ENCODE measurements around the gene DAG1. TPM values are rescaled to one million over a fixed set of nuclear protein-coding genes. Genes with fewer than 3 reads are reported as not detected.

DAG1 gene
- polyA plus RNA-seq, 2 of the 4 experiments (the other 2 are of a cell fraction), result 46.6 to 59.6 TPM

- ATAC-seq (no peak), DNase-seq (ENCODE audit: low read depth in 1 of 2, low spot score in 1 of 2) (no peak), FAIRE-seq (no peak)
- Histone ChIP-seq H3K4me3 (no peak overlapping the region), H3K4me2 (no peak overlapping the region), H3K4me1 (peaks cover 13% of the 10 kb centered on the region), H3K9me3 (no peaks in the 10 kb centered on the region), H3K27ac (no peak overlapping the region)
- no peak for TF ChIP-seq MAFK (IDR thresholded peaks at IDR 0.05; ENCODE audit: partially characterized antibody)
- CTCF ChIA-PET, result interaction anchor here (0.6 to 3.0 kb wide), 6 partner anchors 9 to 464 kb away, joined by 3 to 10 read pairs (median 5); partner anchors contain the start of gene KLHDC8B
- WGBS (ENCODE audit: missing lambda C conversion rate), result 77% methylated on average over 4 of the region's 4 CpGs
- POLR2A ChIA-PET, result no interaction called here
Observed at GRCh38 chr3:49453621-49454020, 16.4 kb upstream of the DAG1 start.

- peak; percentile 30; the same call in 1 of the 3 replicates for TF ChIP-seq CTCF (IDR thresholded peaks at IDR 0.05)
- TF ChIP-seq RAD21 (conservative IDR thresholded peaks at IDR 0.05 in 1 of 2, IDR thresholded peaks at IDR 0.05 in 1 of 2), result peak; percentile 55 to 66
- TF ChIP-seq RFX5 (IDR thresholded peaks at IDR 0.05), result no peak
- peak; percentile 23; the same call in 1 of the 3 replicates for TF ChIP-seq SMC3 (IDR thresholded peaks at IDR 0.05)
- peak in 1 of 2 experiments; percentile 50 for DNase-seq (ENCODE audit: low read depth in 1 of 2, low spot score in 1 of 2)
Observed at GRCh38 chr3:49454458-49454857, 15.6 kb upstream of the DAG1 start.

GRCh38 chr3:49454898-49455681 lies 15.0 kb upstream of the DAG1 start:
- ChIA-PET CTCF (interaction anchor here (0.5 to 3.0 kb wide), 8 partner anchors 8 to 284 kb away, joined by 3 to 10 read pairs (median 5); partner anchors contain the start of gene KLHDC8B), POLR2A (interaction anchor here (1.0 kb wide), 1 partner anchor 426 kb away, joined by 3 read pairs; no protein-coding TSS in a partner anchor)
- ATAC-seq (peak in 1 of 2 experiments; percentile 14; a peak in 3 of 6 replicates), DNase-seq (ENCODE audit: low read depth in 1 of 2, low spot score in 1 of 2) (no peak), FAIRE-seq (no peak)
- H3K4me3 ChIP-seq, result no peak overlapping the region
- peaks cover 20% of the 10 kb centered on the region for H3K4me1 ChIP-seq
- H3K9me3 ChIP-seq, result no peaks in the 10 kb centered on the region
- H3K27ac ChIP-seq, result peak overlapping the region in 1 of 2 experiments; percentile 8; a peak in 1 of 6 replicates
- WGBS (ENCODE audit: missing lambda C conversion rate), result 93% methylated on average over 3 of the region's 3 CpGs
- no peak overlapping the region for H3K4me2 ChIP-seq
- no peak for TF ChIP-seq JUNB (IDR thresholded peaks at IDR 0.05)
- TF ChIP-seq CHD2 (IDR thresholded peaks at IDR 0.05; ENCODE audit: low read length, partially characterized antibody), result no peak
- TF ChIP-seq TP53 (CRISPR knock-in tag; IDR thresholded peaks at IDR 0.05), result no peak
- no peak for TF ChIP-seq HEYL (CRISPR knock-in tag; IDR thresholded peaks at IDR 0.05)

More at GRCh38 chr3:49454458-49454857, 15.6 kb upstream of the DAG1 start:
- H3K4me3 ChIP-seq, result no peak overlapping the region
- 100% methylated on average over 2 of the region's 2 CpGs for WGBS (ENCODE audit: missing lambda C conversion rate)
- no peak overlapping the region for H3K4me2 ChIP-seq
- ChIA-PET POLR2A (interaction anchor here (1.0 kb wide), 1 partner anchor 425 kb away, joined by 3 read pairs; no protein-coding TSS in a partner anchor), CTCF (interaction anchor here (0.6 to 3.0 kb wide), 10 partner anchors 8 to 465 kb away, joined by 3 to 10 read pairs (median 5); partner anchors contain the start of gene KLHDC8B)
- ATAC-seq (peak; percentile 85 to 89), FAIRE-seq (no peak)
- H3K4me1 ChIP-seq, result peaks cover 15% of the 10 kb centered on the region
- no peaks in the 10 kb centered on the region for H3K9me3 ChIP-seq
- peak overlapping the region in 1 of 2 experiments; percentile 8; a peak in 1 of 6 replicates for H3K27ac ChIP-seq

- Histone ChIP-seq H3K27ac (peak overlapping the region in 1 of 2 experiments; percentile 16; a peak in 2 of 6 replicates), H3K4me2 (peak overlapping the region; percentile 21; the same call in 1 of the 3 replicates), H3K4me1 (peaks cover 34% of the 10 kb centered on the region), H3K4me3 (no peak overlapping the region), H3K9me3 (no peaks in the 10 kb centered on the region)
- FAIRE-seq, result no peak
- WGBS (ENCODE audit: missing lambda C conversion rate), result 86% methylated on average over 3 of the region's 3 CpGs
- no peak for TF ChIP-seq NPAS2 (CRISPR knock-in tag; IDR thresholded peaks at IDR 0.05; ENCODE audit: borderline replicate concordance)
- TF ChIP-seq FOSL2 (IDR thresholded peaks at IDR 0.05), result no peak
- TF ChIP-seq FOSL2 (CRISPR knock-in tag; IDR thresholded peaks at IDR 0.05), result peak; percentile 24
- no peak for TF ChIP-seq TFCP2L1 (CRISPR knock-in tag; IDR thresholded peaks at IDR 0.05)
- POLR2A ChIA-PET, result no interaction called here
- ATAC-seq, result no peak
- DNase-seq (ENCODE audit: low read depth in 1 of 2, low spot score in 1 of 2), result no peak
- CTCF ChIA-PET, result interaction anchor here (1.8 to 2.7 kb wide), 2 partner anchors 10 to 215 kb away, joined by 4 to 9 read pairs; no protein-coding TSS in a partner anchor
Observed at GRCh38 chr3:49456466-49456865, 13.6 kb upstream of the DAG1 start.

Measured in A549 (cell line).